Caco-2 (cell line): ENCODE data around the gene ADAM17. TPM values are rescaled to one million over a fixed set of nuclear protein-coding genes. Genes with fewer than 3 reads are reported as not detected.

Experiments
- BruUV-seq: library from RNA; stranded (reverse); fragments of 400-500 nt; replicated peaks from 2 replicates; lab custom pipeline; 2021; lab: Mats Ljungman, UMichigan
- CTCF ChIA-PET: fragments of 300-600 bp; sonication (Branson Sonifier 250); formaldehyde crosslinking; loops from one replicate; lab custom pipeline; 2022; ENCODE audit warnings: antibody characterized with exemption; lab: Charles Lee
- POLR2A ChIA-PET: fragments of 300-600 bp; sonication (Branson Sonifier 250); formaldehyde crosslinking; loops from one replicate; lab custom pipeline; 2022; ENCODE audit warnings: antibody characterized with exemption; lab: Charles Lee
- DNase-seq, 2 experiments: peaks; one replicate each; pipeline versions ENCODE4 v3.0.0 to v3.0.0-alpha.2; 2020 to 2022
- H3K27me3 ChIP-seq: replicated peaks from 2 replicates; pipeline ENCODE4 v1.6.0; 2011; ENCODE audit warnings: low read length; ENCODE audit not compliant: control insufficient read depth, insufficient read depth
- H3K36me3 ChIP-seq: 2 replicates; pipeline ENCODE4 v1.5.1; 2011; ENCODE audit warnings: low read length; ENCODE audit not compliant: control insufficient read depth, insufficient read depth
- H3K4me1 ChIP-seq: fragments of 250-450 bp; sonication (Bioruptor Pico); 2 replicates; pipeline ENCODE4 v1.5.1; 2020; ENCODE audit warnings: mild to moderate bottlenecking
- H3K4me3 ChIP-seq: 2 replicates; pipeline ENCODE4 v1.5.1; 2011; ENCODE audit warnings: low read depth, mild to moderate bottlenecking, control low read depth, low read length
- H3K9me3 ChIP-seq: fragments of 250-450 bp; sonication (Bioruptor Pico); 2 replicates; pipeline ENCODE4 v1.5.1; 2020; ENCODE audit warnings: mild to moderate bottlenecking, moderate library complexity
- H3K27ac Mint-ChIP-seq: one replicate; pipeline ENCODE4 v1.8.0; 2022; ENCODE audit warnings: mixed read lengths; ENCODE audit not compliant: unreplicated experiment
- H3K27me3 Mint-ChIP-seq: one replicate; pipeline ENCODE4 v1.8.0; 2022; ENCODE audit warnings: mixed read lengths; ENCODE audit not compliant: insufficient read depth, unreplicated experiment
- H3K36me3 Mint-ChIP-seq: one replicate; pipeline ENCODE4 v1.8.0; 2022; ENCODE audit warnings: mild to moderate bottlenecking, mixed read lengths; ENCODE audit not compliant: insufficient read depth, unreplicated experiment
- H3K4me1 Mint-ChIP-seq: one replicate; pipeline ENCODE4 v1.8.0; 2022; ENCODE audit warnings: low read depth, mixed read lengths; ENCODE audit not compliant: unreplicated experiment
- H3K4me3 Mint-ChIP-seq: one replicate; pipeline ENCODE4 v1.8.0; 2022; ENCODE audit warnings: mild to moderate bottlenecking, moderate library complexity, mixed read lengths; ENCODE audit not compliant: unreplicated experiment
- H3K9me3 Mint-ChIP-seq: one replicate; pipeline ENCODE4 v1.8.0; 2022; ENCODE audit warnings: mixed read lengths; ENCODE audit not compliant: unreplicated experiment
- intact Hi-C: fragments of 100-400 bp; cut with micrococcal nuclease; formaldehyde crosslinking; loops from one replicate; pipeline ENCODE4 v1.10.0; 2022; ENCODE audit not compliant: unreplicated experiment
- total RNA-seq: library from RNA; stranded (reverse); gene quantifications from 2 replicates; pipeline ENCODE4 v1.2.3, GENCODE V29; 2022
- TF ChIP-seq, protein P1 (sequence below), 2 experiments: fragments of 200-600 bp in 1 of 2; IDR thresholded peaks; 1 replicate in 1 of 2; 2 replicates in 1 of 2; pipeline versions ENCODE4 v1.5.1 to v1.8.0; 2011 to 2022; ENCODE audit warnings: antibody characterized with exemption in 1 of 2, control low read depth in 1 of 2, inconsistent platforms in 1 of 2, low read depth in 1 of 2, low read length in 1 of 2, mild to moderate bottlenecking in 1 of 2, moderate library complexity in 1 of 2; ENCODE audit not compliant: insufficient read depth in 1 of 2, severe bottlenecking in 1 of 2, unreplicated experiment in 1 of 2

ADAM17 gene
- total RNA-seq, 1 experiment from 2014 or later = 40.5 TPM

GRCh38 chr2:9467687-9468086, 87.9 kb downstream of the ADAM17 start:
- DNase-seq = no peak
- peaks cover 51% of the 10 kb centered on the region for H3K36me3 Mint-ChIP-seq
- BruUV-seq = no TSS peak
- ChIA-PET POLR2A (no interaction called here), CTCF (no interaction called here)
- Histone ChIP-seq H3K4me1 (no peaks in the 10 kb centered on the region), H3K4me3 (no peak overlapping the region), H3K9me3 (no peaks in the 10 kb centered on the region), H3K36me3 (peaks cover 2% of the 10 kb centered on the region), H3K27me3 (no peaks in the 10 kb centered on the region)
- H3K4me3 Mint-ChIP-seq = no peak overlapping the region
- H3K27me3 Mint-ChIP-seq = no peaks in the 10 kb centered on the region
- H3K9me3 Mint-ChIP-seq = no peaks in the 10 kb centered on the region
- no peak overlapping the region for H3K27ac Mint-ChIP-seq
- intact Hi-C loops = no loop called here
- no peaks in the 10 kb centered on the region for H3K4me1 Mint-ChIP-seq
- TF ChIP-seq, protein P1, sequence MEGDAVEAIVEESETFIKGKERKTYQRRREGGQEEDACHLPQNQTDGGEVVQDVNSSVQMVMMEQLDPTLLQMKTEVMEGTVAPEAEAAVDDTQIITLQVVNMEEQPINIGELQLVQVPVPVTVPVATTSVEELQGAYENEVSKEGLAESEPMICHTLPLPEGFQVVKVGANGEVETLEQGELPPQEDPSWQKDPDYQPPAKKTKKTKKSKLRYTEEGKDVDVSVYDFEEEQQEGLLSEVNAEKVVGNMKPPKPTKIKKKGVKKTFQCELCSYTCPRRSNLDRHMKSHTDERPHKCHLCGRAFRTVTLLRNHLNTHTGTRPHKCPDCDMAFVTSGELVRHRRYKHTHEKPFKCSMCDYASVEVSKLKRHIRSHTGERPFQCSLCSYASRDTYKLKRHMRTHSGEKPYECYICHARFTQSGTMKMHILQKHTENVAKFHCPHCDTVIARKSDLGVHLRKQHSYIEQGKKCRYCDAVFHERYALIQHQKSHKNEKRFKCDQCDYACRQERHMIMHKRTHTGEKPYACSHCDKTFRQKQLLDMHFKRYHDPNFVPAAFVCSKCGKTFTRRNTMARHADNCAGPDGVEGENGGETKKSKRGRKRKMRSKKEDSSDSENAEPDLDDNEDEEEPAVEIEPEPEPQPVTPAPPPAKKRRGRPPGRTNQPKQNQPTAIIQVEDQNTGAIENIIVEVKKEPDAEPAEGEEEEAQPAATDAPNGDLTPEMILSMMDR (IDR thresholded peaks at IDR 0.05; ENCODE audit: insufficient read depth in 1 of 2, low read depth in 1 of 2, low read length in 1 of 2, severe bottlenecking in 1 of 2, unreplicated experiment in 1 of 2) = no peak

- H3K4me3 Mint-ChIP-seq = no peak overlapping the region
- peaks cover 43% of the 10 kb centered on the region for H3K36me3 Mint-ChIP-seq
- no peaks in the 10 kb centered on the region; the same call in 1 of the 2 replicates for H3K36me3 ChIP-seq
These were observed 89.4 kb downstream of the ADAM17 start for GRCh38 chr2:9466147-9466683.

DNA sequence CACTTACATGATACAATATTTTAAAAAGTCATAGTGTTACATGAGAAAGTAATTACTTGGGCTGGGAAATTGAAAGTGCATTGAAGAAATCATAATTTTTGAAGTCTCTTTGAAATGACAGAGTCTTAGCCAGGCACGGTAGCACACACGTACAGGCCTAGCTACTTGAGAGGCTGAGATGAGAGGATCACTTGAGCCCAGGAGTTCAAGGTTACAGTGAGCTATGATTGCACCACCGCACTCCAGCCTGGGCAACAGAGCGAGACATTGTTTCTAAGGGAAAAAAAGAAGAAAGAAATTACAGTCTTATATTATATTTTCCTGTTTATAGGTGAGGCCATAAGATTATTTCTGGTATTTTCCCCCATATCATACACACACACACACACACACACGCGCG, 90.5 kb downstream of the ADAM17 start:
- BruUV-seq = no TSS peak
- TF ChIP-seq, protein P1 (IDR thresholded peaks at IDR 0.05; ENCODE audit: insufficient read depth in 1 of 2, low read depth in 1 of 2, low read length in 1 of 2, severe bottlenecking in 1 of 2, unreplicated experiment in 1 of 2) = no peak
- Mint-ChIP-seq H3K4me3 (no peak overlapping the region), H3K9me3 (no peaks in the 10 kb centered on the region), H3K27ac (no peak overlapping the region), H3K4me1 (no peaks in the 10 kb centered on the region), H3K36me3 (peaks cover 44% of the 10 kb centered on the region), H3K27me3 (no peaks in the 10 kb centered on the region)
- Histone ChIP-seq H3K4me1 (no peaks in the 10 kb centered on the region), H3K9me3 (no peaks in the 10 kb centered on the region), H3K4me3 (no peak overlapping the region), H3K27me3 (no peaks in the 10 kb centered on the region), H3K36me3 (no peaks in the 10 kb centered on the region; the same call in 1 of the 2 replicates)
- intact Hi-C loops = no loop called here
- ChIA-PET CTCF (interaction anchor here (0.7 kb wide), 1 partner anchor 10 kb away, joined by 3 read pairs; no protein-coding TSS in a partner anchor), POLR2A (no interaction called here)
- no peak for DNase-seq

More at GRCh38 chr2:9466147-9466683, 89.4 kb downstream of the ADAM17 start:
- DNase-seq = no peak
- Histone ChIP-seq H3K27me3 (no peaks in the 10 kb centered on the region), H3K9me3 (no peaks in the 10 kb centered on the region), H3K4me3 (no peak overlapping the region), H3K4me1 (no peaks in the 10 kb centered on the region)
- Mint-ChIP-seq H3K4me1 (no peaks in the 10 kb centered on the region), H3K27me3 (no peaks in the 10 kb centered on the region), H3K27ac (no peak overlapping the region), H3K9me3 (no peaks in the 10 kb centered on the region)
- CTCF ChIA-PET = no interaction called here
- intact Hi-C loops = no loop called here
- TF ChIP-seq, protein P1 (IDR thresholded peaks at IDR 0.05; ENCODE audit: insufficient read depth in 1 of 2, low read depth in 1 of 2, low read length in 1 of 2, severe bottlenecking in 1 of 2, unreplicated experiment in 1 of 2) = no peak
- POLR2A ChIA-PET = no interaction called here
- BruUV-seq = no TSS peak
